Mucosa of descending colon (tissue), 3 donors: ENCODE data around the gene PGA4. TPM values are rescaled to one million over a fixed set of nuclear protein-coding genes. Genes with fewer than 3 reads are reported as not detected.
"Not testable (repeated sequence)": the region's sequence is repeated elsewhere in the genome, so short reads cannot be mapped to it uniquely, and the experiment has no call there.

Experiments used
- ATAC-seq: fragments of 200-7000 bp; cut with Tn5 transposase; one replicate; pipeline ENCODE4 v1.9.1; 2020; ENCODE audit warnings: mild to moderate bottlenecking, moderate library complexity
- DNase-seq, 3 donors: peaks; one replicate each; pipeline ENCODE4 v3.0.0-alpha.2; 2020
- H3K36me3 ChIP-seq: fragments of 200-600 bp; one replicate; pipeline ENCODE4 v1.8.0; 2021; ENCODE audit warnings: low read depth, mild to moderate bottlenecking
- H3K4me1 ChIP-seq: fragments of 200-600 bp; one replicate; pipeline ENCODE4 v1.8.0; 2021; ENCODE audit warnings: low read depth, mild to moderate bottlenecking
- H3K4me3 ChIP-seq: fragments of 200-600 bp; one replicate; pipeline ENCODE4 v1.8.0; 2021; ENCODE audit warnings: mild to moderate bottlenecking
- H3K9me3 ChIP-seq: fragments of 200-600 bp; one replicate; pipeline ENCODE4 v1.8.0; 2021; ENCODE audit warnings: mild to moderate bottlenecking
- intact Hi-C, 2 donors: fragments of 100-400 bp; cut with DNase I in 1 of 2; cut with micrococcal nuclease in 1 of 2; formaldehyde crosslinking; loops; one replicate each; pipeline versions ENCODE4 v1.11.0 to v1.11.1; 2022; cut with DNase I, micrococcal nuclease
- total RNA-seq, 3 donors: library from RNA; stranded (reverse); fragmentation: NEBNext Ultra II Directional in 2 of 3; extraction: Animal tissue kit (Norgen Biotek cat#: 25700) in 2 of 3; gene quantifications; one replicate each; pipeline versions ENCODE4 v1.2.1 to v1.2.4, GENCODE V29; 2021 to 2023
- donor health status: DM: no; HTN: no; CAD: no; lungs with moderate emphysema.
- donor health status: DM: no; HTN: no; CAD: no.
- donor health status: DM: no; HTN: yes; CAD: no.

Gene PGA4
- total RNA-seq, 3 donors from 2014 or later, result 0.46 to 1.2 TPM; not detected in 1

- DNase-seq, H3K36me3 ChIP-seq, H3K4me3 ChIP-seq, H3K9me3 ChIP-seq, intact Hi-C loops, ATAC-seq, H3K4me1 ChIP-seq: not testable (repeated sequence)
These were observed 8.3 kb upstream of the PGA4 start for GRCh38 chr11:61213711-61214324.

- ATAC-seq, intact Hi-C loops, DNase-seq: not testable (repeated sequence)
These were observed 3.8 kb upstream of the PGA4 start for GRCh38 chr11:61218306-61218705.

GRCh38 chr11:61219016-61219415 lies 3.1 kb upstream of the PGA4 start:
- DNase-seq, H3K4me1 ChIP-seq, H3K36me3 ChIP-seq, intact Hi-C loops, H3K4me3 ChIP-seq, ATAC-seq, H3K9me3 ChIP-seq: not testable (repeated sequence)

More at GRCh38 chr11:61218306-61218705, 3.8 kb upstream of the PGA4 start:
- H3K4me1 ChIP-seq, H3K4me3 ChIP-seq, H3K36me3 ChIP-seq, H3K9me3 ChIP-seq: not testable (repeated sequence)

- ATAC-seq, intact Hi-C loops: not testable (repeated sequence)
These were observed 545 bp downstream of the PGA4 start for GRCh38 chr11:61222692-61223091.

GRCh38 chr11:61226457-61227137 lies 4.5 kb downstream of the PGA4 start:
- H3K4me3 ChIP-seq, H3K36me3 ChIP-seq, DNase-seq, ATAC-seq, H3K9me3 ChIP-seq, intact Hi-C loops, H3K4me1 ChIP-seq: not testable (repeated sequence)

More at GRCh38 chr11:61222692-61223091, 545 bp downstream of the PGA4 start:
- H3K4me3 ChIP-seq, DNase-seq, H3K4me1 ChIP-seq, H3K9me3 ChIP-seq, H3K36me3 ChIP-seq: not testable (repeated sequence)

- intact Hi-C loops, result not testable (repeated sequence)
These were observed 7.3 kb downstream of the PGA4 start for GRCh38 chr11:61229458-61229857.

GRCh38 chr11:61231033-61231432 lies 8.9 kb downstream of the PGA4 start:
- H3K36me3 ChIP-seq, H3K4me1 ChIP-seq, DNase-seq, ATAC-seq, H3K4me3 ChIP-seq, intact Hi-C loops, H3K9me3 ChIP-seq: not testable (repeated sequence)

More at GRCh38 chr11:61229458-61229857, 7.3 kb downstream of the PGA4 start:
- H3K4me3 ChIP-seq, H3K4me1 ChIP-seq, ATAC-seq, H3K9me3 ChIP-seq, H3K36me3 ChIP-seq, DNase-seq: not testable (repeated sequence)

- ATAC-seq, DNase-seq, H3K4me1 ChIP-seq, H3K36me3 ChIP-seq, intact Hi-C loops, H3K9me3 ChIP-seq, H3K4me3 ChIP-seq: not testable (repeated sequence)
These were observed 9.4 kb downstream of the PGA4 start for GRCh38 chr11:61231585-61231984.

- H3K36me3 ChIP-seq, intact Hi-C loops, DNase-seq, H3K9me3 ChIP-seq, H3K4me1 ChIP-seq, H3K4me3 ChIP-seq, ATAC-seq: not testable (repeated sequence)
These were observed 10.5 kb downstream of the PGA4 start for GRCh38 chr11:61232548-61233145.

GRCh38 chr11:61237130-61237529 lies 15.0 kb downstream of the PGA4 start:
- ATAC-seq, H3K4me3 ChIP-seq, intact Hi-C loops, DNase-seq, H3K9me3 ChIP-seq, H3K36me3 ChIP-seq, H3K4me1 ChIP-seq: not testable (repeated sequence)

GRCh38 chr11:61240288-61240687 lies 18.1 kb downstream of the PGA4 start:
- H3K9me3 ChIP-seq, H3K4me1 ChIP-seq, ATAC-seq, intact Hi-C loops, H3K36me3 ChIP-seq, H3K4me3 ChIP-seq, DNase-seq: not testable (repeated sequence)

GRCh38 chr11:61240875-61241274 lies 18.7 kb downstream of the PGA4 start, which contains the start of gene PGA5:
Gene PGA5, plus strand, starts transcription at chr11:61241175. Its CDS starts 52 bp downstream, at chr11:61241227.
- H3K4me3 ChIP-seq, ATAC-seq, H3K4me1 ChIP-seq, intact Hi-C loops, H3K36me3 ChIP-seq, DNase-seq, H3K9me3 ChIP-seq: not testable (repeated sequence)

GRCh38 chr11:61241526-61241925 lies 19.4 kb downstream of the PGA4 start:
- DNase-seq, H3K4me1 ChIP-seq, H3K36me3 ChIP-seq, H3K4me3 ChIP-seq, ATAC-seq, intact Hi-C loops, H3K9me3 ChIP-seq: not testable (repeated sequence)

GRCh38 chr11:61245284-61245964 lies 23.3 kb downstream of the PGA4 start:
- H3K4me1 ChIP-seq, intact Hi-C loops, H3K4me3 ChIP-seq, H3K36me3 ChIP-seq, DNase-seq, ATAC-seq, H3K9me3 ChIP-seq: not testable (repeated sequence)
